Activated B cell treated with CpG ODN at 0.5 μM for 24 hours (primary cell): ENCODE results near the gene DGCR2. TPM values are rescaled to one million over a fixed set of nuclear protein-coding genes. Genes with fewer than 3 reads are reported as not detected.
"Not testable (repeated sequence)": the region's sequence is repeated elsewhere in the genome, so short reads cannot be mapped to it uniquely, and the experiment has no call there.

Experiments used
- ATAC-seq: fragments of 200-7000 bp; cut with Tn5 transposase; one replicate; pipeline ENCODE4 v1.10.0; 2021; ENCODE audit warnings: low read depth, mild to moderate bottlenecking, moderate library complexity
- CTCF ChIA-PET: fragments of 350-600 bp; sonication (Branson Sonifier 250); formaldehyde crosslinking; loops from one replicate; lab custom pipeline; 2021; ENCODE audit warnings: antibody characterized with exemption; lab: Charles Lee
- POLR2A ChIA-PET: fragments of 350-600 bp; sonication (Branson Sonifier 250); formaldehyde crosslinking; loops from one replicate; lab custom pipeline; 2021; ENCODE audit warnings: antibody characterized with exemption; lab: Charles Lee
- DNase-seq: peaks from one replicate; pipeline ENCODE4 v3.0.0; 2022
- H3K27ac Mint-ChIP-seq: one replicate; pipeline ENCODE4 v1.8.0; 2020; ENCODE audit warnings: mixed read lengths
- H3K27me3 Mint-ChIP-seq: one replicate; pipeline ENCODE4 v1.8.0; 2021; ENCODE audit warnings: mixed read lengths
- H3K36me3 Mint-ChIP-seq: one replicate; pipeline ENCODE4 v1.8.0; 2021; ENCODE audit warnings: low read depth, mixed read lengths
- H3K4me1 Mint-ChIP-seq: one replicate; pipeline ENCODE4 v1.8.0; 2021; ENCODE audit warnings: mixed read lengths
- H3K4me3 Mint-ChIP-seq: one replicate; pipeline ENCODE4 v1.8.0; 2020; ENCODE audit warnings: mild to moderate bottlenecking, mixed read lengths
- H3K9me3 Mint-ChIP-seq: one replicate; pipeline ENCODE4 v1.8.0; 2020; ENCODE audit warnings: mixed read lengths
- intact Hi-C: fragments of 100-400 bp; cut with micrococcal nuclease; formaldehyde crosslinking; loops from one replicate; pipeline ENCODE4 v1.15.1; 2024
- total RNA-seq: library from RNA; stranded (reverse); gene quantifications from 2 replicates; pipeline ENCODE4 v1.2.3, GENCODE V29; 2022
- TF ChIP-seq, protein P1 (sequence below): fragments of 200-600 bp; IDR thresholded peaks from one replicate; pipeline ENCODE4 v1.8.0; 2022; ENCODE audit warnings: antibody characterized with exemption, mild to moderate bottlenecking

The DGCR2 gene
- total RNA-seq, 1 donor from 2014 or later, result 33.2 TPM

- DNase-seq, H3K9me3 Mint-ChIP-seq, H3K36me3 Mint-ChIP-seq, intact Hi-C loops, H3K4me3 Mint-ChIP-seq, ATAC-seq, CTCF ChIA-PET, H3K27ac Mint-ChIP-seq, H3K4me1 Mint-ChIP-seq, POLR2A ChIA-PET: not testable (repeated sequence)
- peaks cover 22% of the 10 kb centered on the region for H3K27me3 Mint-ChIP-seq
These were observed 97.2 kb downstream of the DGCR2 start for GRCh38 chr22:19024956-19025489.

GRCh38 chr22:19023931-19024330 lies 98.3 kb downstream of the DGCR2 start:
- H3K27me3 Mint-ChIP-seq, result peaks cover 25% of the 10 kb centered on the region

DNA sequence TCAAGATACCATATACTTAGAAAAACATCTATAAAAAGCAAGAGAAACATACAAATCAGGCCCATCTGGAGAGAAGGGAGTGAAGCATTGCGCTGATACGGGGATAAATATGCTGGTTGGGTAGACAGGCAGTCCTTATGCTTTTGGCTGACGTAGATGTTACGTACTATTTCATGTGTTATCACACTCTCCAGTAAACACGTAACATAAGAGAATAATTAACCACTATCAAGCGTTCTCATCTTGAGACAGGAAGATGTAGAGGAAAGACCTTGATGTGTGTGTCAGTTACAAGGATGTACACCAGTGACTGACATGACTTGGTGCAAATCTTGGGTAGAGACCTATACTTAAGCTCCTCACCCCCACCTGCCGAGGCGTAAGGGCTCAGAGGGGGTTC lies 99.5 kb downstream of the DGCR2 start:
- ChIA-PET CTCF (no interaction called here), POLR2A (no interaction called here)
- intact Hi-C loops, result no loop called here
- peaks cover 19% of the 10 kb centered on the region for H3K27me3 Mint-ChIP-seq
- H3K4me1 Mint-ChIP-seq, result no peaks in the 10 kb centered on the region
- H3K27ac Mint-ChIP-seq, result no peak overlapping the region
- no peak overlapping the region for H3K4me3 Mint-ChIP-seq
- no peak for ATAC-seq
- no peaks in the 10 kb centered on the region for H3K36me3 Mint-ChIP-seq
- no peaks in the 10 kb centered on the region for H3K9me3 Mint-ChIP-seq
- no peak for DNase-seq
- TF ChIP-seq, protein P1, sequence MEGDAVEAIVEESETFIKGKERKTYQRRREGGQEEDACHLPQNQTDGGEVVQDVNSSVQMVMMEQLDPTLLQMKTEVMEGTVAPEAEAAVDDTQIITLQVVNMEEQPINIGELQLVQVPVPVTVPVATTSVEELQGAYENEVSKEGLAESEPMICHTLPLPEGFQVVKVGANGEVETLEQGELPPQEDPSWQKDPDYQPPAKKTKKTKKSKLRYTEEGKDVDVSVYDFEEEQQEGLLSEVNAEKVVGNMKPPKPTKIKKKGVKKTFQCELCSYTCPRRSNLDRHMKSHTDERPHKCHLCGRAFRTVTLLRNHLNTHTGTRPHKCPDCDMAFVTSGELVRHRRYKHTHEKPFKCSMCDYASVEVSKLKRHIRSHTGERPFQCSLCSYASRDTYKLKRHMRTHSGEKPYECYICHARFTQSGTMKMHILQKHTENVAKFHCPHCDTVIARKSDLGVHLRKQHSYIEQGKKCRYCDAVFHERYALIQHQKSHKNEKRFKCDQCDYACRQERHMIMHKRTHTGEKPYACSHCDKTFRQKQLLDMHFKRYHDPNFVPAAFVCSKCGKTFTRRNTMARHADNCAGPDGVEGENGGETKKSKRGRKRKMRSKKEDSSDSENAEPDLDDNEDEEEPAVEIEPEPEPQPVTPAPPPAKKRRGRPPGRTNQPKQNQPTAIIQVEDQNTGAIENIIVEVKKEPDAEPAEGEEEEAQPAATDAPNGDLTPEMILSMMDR, result no peak

More at GRCh38 chr22:19023931-19024330, 98.3 kb downstream of the DGCR2 start:
- intact Hi-C loops, CTCF ChIA-PET, H3K4me3 Mint-ChIP-seq, DNase-seq, H3K36me3 Mint-ChIP-seq, POLR2A ChIA-PET, ATAC-seq, H3K9me3 Mint-ChIP-seq, H3K27ac Mint-ChIP-seq, H3K4me1 Mint-ChIP-seq: not testable (repeated sequence)

GRCh38 chr22:19019679-19020032 lies 102.6 kb downstream of the DGCR2 start:
- Mint-ChIP-seq H3K9me3 (no peaks in the 10 kb centered on the region), H3K36me3 (no peaks in the 10 kb centered on the region), H3K27me3 (peaks cover 19% of the 10 kb centered on the region), H3K4me1 (no peaks in the 10 kb centered on the region), H3K27ac (no peak overlapping the region), H3K4me3 (no peak overlapping the region)
- POLR2A ChIA-PET, result no interaction called here
- no peak for DNase-seq
- ATAC-seq, result no peak
- CTCF ChIA-PET, result no interaction called here
- intact Hi-C loops, result no loop called here
- TF ChIP-seq, protein P1, result no peak

- ATAC-seq, result no peak
- no peak overlapping the region for H3K4me3 Mint-ChIP-seq
- peaks cover 22% of the 10 kb centered on the region for H3K27me3 Mint-ChIP-seq
- TF ChIP-seq, protein P1, result no peak
- no peak overlapping the region for H3K27ac Mint-ChIP-seq
- no peaks in the 10 kb centered on the region for H3K36me3 Mint-ChIP-seq
- POLR2A ChIA-PET, result no interaction called here
- no peaks in the 10 kb centered on the region for H3K9me3 Mint-ChIP-seq
- DNase-seq, result no peak
- H3K4me1 Mint-ChIP-seq, result no peaks in the 10 kb centered on the region
- intact Hi-C loops, result no loop called here
- CTCF ChIA-PET, result no interaction called here
These were observed 103.1 kb downstream of the DGCR2 start for GRCh38 chr22:19019029-19019678.

- no peaks in the 10 kb centered on the region for H3K36me3 Mint-ChIP-seq
- no peaks in the 10 kb centered on the region for H3K4me1 Mint-ChIP-seq
- CTCF ChIA-PET, result no interaction called here
- DNase-seq (no peak), ATAC-seq (no peak)
- POLR2A ChIA-PET, result no interaction called here
- peaks cover 23% of the 10 kb centered on the region for H3K27me3 Mint-ChIP-seq
- H3K9me3 Mint-ChIP-seq, result no peaks in the 10 kb centered on the region
- TF ChIP-seq, protein P1, result no peak
- intact Hi-C loops, result no loop called here
- no peak overlapping the region for H3K27ac Mint-ChIP-seq
- no peak overlapping the region for H3K4me3 Mint-ChIP-seq
These were observed 104.0 kb downstream of the DGCR2 start for GRCh38 chr22:19018256-19018655.
